ENCODE measurements around the gene GNB4.

- TF ChIP-seq CTCF (IDR thresholded peaks at IDR 0.05): no peak
- no peak for TF ChIP-seq EZH2 (IDR thresholded peaks at IDR 0.05; ENCODE audit: borderline replicate concordance, insufficient read depth, low read depth, low read length, poor library complexity, severe bottlenecking)
These were observed 4.7 kb upstream of the GNB4 start for GRCh38 chr3:179455954-179456353.

All from B cell (primary cell).